DMS79 (cell line): ENCODE results near the gene UBE2I.
"Not testable (repeated sequence)": the region's sequence is repeated elsewhere in the genome, so short reads cannot be mapped to it uniquely, and the experiment has no call there.

Experiments
- DNase-seq: peaks from one replicate; lab custom pipeline; 2025; lab: John Stamatoyannopoulos, UW

UBE2I gene

GRCh38 chr16:1293921-1294656, 15.3 kb upstream of the UBE2I start:
- DNase-seq, result no peak

- no peak for DNase-seq
These were observed 14.0 kb upstream of the UBE2I start for GRCh38 chr16:1295465-1295864.

- DNase-seq, result not testable (repeated sequence)
These were observed 12.8 kb upstream of the UBE2I start for GRCh38 chr16:1296688-1297017.

GRCh38 chr16:1297018-1297696, 12.3 kb upstream of the UBE2I start:
- DNase-seq, result no peak

GRCh38 chr16:1298406-1298805, 11.0 kb upstream of the UBE2I start:
- DNase-seq, result no peak

GRCh38 chr16:1299012-1299867, 10.2 kb upstream of the UBE2I start:
- DNase-seq, result no peak

GRCh38 chr16:1299868-1300203, 9.6 kb upstream of the UBE2I start:
- no peak for DNase-seq

- no peak for DNase-seq
These were observed 8.6 kb upstream of the UBE2I start for GRCh38 chr16:1300664-1301476.

- no peak for DNase-seq
These were observed 7.9 kb upstream of the UBE2I start for GRCh38 chr16:1301562-1301961.

- no peak for DNase-seq
These were observed 3.6 kb upstream of the UBE2I start for GRCh38 chr16:1305823-1306222.

- DNase-seq, result no peak
These were observed 3.1 kb upstream of the UBE2I start for GRCh38 chr16:1306334-1306733.

- DNase-seq, result no peak
These were observed 1.1 kb upstream of the UBE2I start for GRCh38 chr16:1308036-1308976.

- DNase-seq, result no peak
These were observed 724 bp downstream of the UBE2I start for GRCh38 chr16:1309888-1310831.

GRCh38 chr16:1310832-1311200, 1.4 kb downstream of the UBE2I start:
- DNase-seq, result no peak

- DNase-seq, result no peak
These were observed 1.8 kb downstream of the UBE2I start for GRCh38 chr16:1311212-1311737.

GRCh38 chr16:1311738-1312466, 2.5 kb downstream of the UBE2I start:
- no peak for DNase-seq

- DNase-seq, result no peak
These were observed 3.0 kb downstream of the UBE2I start for GRCh38 chr16:1312467-1312816.

GRCh38 chr16:1312903-1313302, 3.5 kb downstream of the UBE2I start:
- DNase-seq, result no peak

GRCh38 chr16:1313721-1314369, 4.4 kb downstream of the UBE2I start:
- no peak for DNase-seq
